MM.1S (cell line): ENCODE measurements around the gene CACNA2D1.
"Not testable (repeated sequence)": the region's sequence is repeated elsewhere in the genome, so short reads cannot be mapped to it uniquely, and the experiment has no call there.

Experiments used
- DNase-seq: peaks from one replicate; pipeline ENCODE4 v3.0.0-alpha.2; 2015
- H2AFZ ChIP-seq: fragments of 300-600 bp; sonication (generic); 2 replicates; pipeline ENCODE4 v1.6.0; 2016; ENCODE audit warnings: antibody characterized with exemption, low read length
- H3F3A ChIP-seq: fragments of 300-600 bp; sonication (generic); 2 replicates; pipeline ENCODE4 v1.6.1; 2016; ENCODE audit warnings: mild to moderate bottlenecking, antibody characterized with exemption, low read length, moderate library complexity, mixed read lengths; ENCODE audit not compliant: insufficient read depth
- H3K27ac ChIP-seq: fragments of 300-600 bp; sonication (generic); 2 replicates; pipeline ENCODE4 v1.5.1; 2016; ENCODE audit warnings: mild to moderate bottlenecking, low read length
- H3K27me3 ChIP-seq: fragments of 300-600 bp; sonication (generic); replicated peaks from 2 replicates; pipeline ENCODE4 v1.6.0; 2016; ENCODE audit warnings: low read length; ENCODE audit not compliant: insufficient read depth
- H3K36me3 ChIP-seq: fragments of 300-600 bp; sonication (generic); replicated peaks from 2 replicates; pipeline ENCODE4 v1.6.1; 2016; ENCODE audit warnings: mild to moderate bottlenecking, low read length, mixed read lengths; ENCODE audit not compliant: insufficient read depth
- H3K4me1 ChIP-seq: fragments of 300-600 bp; sonication (generic); 2 replicates; pipeline ENCODE4 v1.6.1; 2016; ENCODE audit warnings: low read length, mixed read lengths
- H3K4me2 ChIP-seq: fragments of 300-600 bp; sonication (generic); 2 replicates; pipeline ENCODE4 v1.6.0; 2016; ENCODE audit warnings: low read depth, low read length
- H3K4me3 ChIP-seq: fragments of 300-600 bp; sonication (generic); 2 replicates; pipeline ENCODE4 v1.5.1; 2016; ENCODE audit warnings: low read length, mixed read lengths
- H3K79me2 ChIP-seq: fragments of 300-600 bp; sonication (generic); 2 replicates; pipeline ENCODE4 v1.6.1; 2016; ENCODE audit warnings: mixed run types, low read length, mixed read lengths
- H3K9ac ChIP-seq: fragments of 300-600 bp; sonication (generic); 2 replicates; pipeline ENCODE4 v1.6.1; 2016; ENCODE audit warnings: low read length, mixed read lengths
- H3K9me2 ChIP-seq: fragments of 300-600 bp; sonication (generic); replicated peaks from 2 replicates; pipeline ENCODE4 v1.6.1; 2016; ENCODE audit warnings: mild to moderate bottlenecking, low read length, mixed read lengths; ENCODE audit not compliant: insufficient read depth
- H3K9me3 ChIP-seq: fragments of 300-600 bp; sonication (generic); replicated peaks from 2 replicates; pipeline ENCODE4 v1.6.1; 2016; ENCODE audit warnings: mild to moderate bottlenecking, low read length, mixed read lengths; ENCODE audit not compliant: insufficient read depth
- H4K20me1 ChIP-seq: fragments of 300-600 bp; sonication (generic); 2 replicates; pipeline ENCODE4 v1.6.1; 2016; ENCODE audit warnings: mild to moderate bottlenecking, low read length, moderate library complexity, mixed read lengths; ENCODE audit not compliant: insufficient read depth
- CTCF ChIP-seq: fragments of 300-600 bp; sonication (generic); IDR thresholded peaks from 2 replicates; pipeline ENCODE4 v1.5.1; 2016; ENCODE audit warnings: antibody characterized with exemption, low read length, mixed read lengths
- EZH2 ChIP-seq: fragments of 300-600 bp; sonication (generic); optimal IDR thresholded peaks from 2 replicates; pipeline ENCODE3; 2017; ENCODE audit warnings: low read depth, mild to moderate bottlenecking, antibody characterized with exemption, low read length, mixed read lengths
- EZH2phosphoT487 ChIP-seq: fragments of 300-600 bp; sonication (generic); IDR thresholded peaks from 2 replicates; pipeline ENCODE4 v1.6.1; 2018; ENCODE audit warnings: antibody characterized with exemption, low read length

CACNA2D1 gene

GRCh38 chr7:82142263-82142864 is 301.2 kb downstream of the CACNA2D1 start:
- Histone ChIP-seq H3K9me3 (no peaks in the 10 kb centered on the region), H3F3A (no peaks in the 10 kb centered on the region), H3K9me2 (no peaks in the 10 kb centered on the region)

GRCh38 chr7:82141427-82141826 is 302.1 kb downstream of the CACNA2D1 start:
- Histone ChIP-seq H3F3A (no peaks in the 10 kb centered on the region), H3K4me2 (no peak overlapping the region), H3K36me3 (no peaks in the 10 kb centered on the region), H3K9me2 (no peaks in the 10 kb centered on the region), H3K27ac (no peak overlapping the region), H2AFZ (no peak overlapping the region), H3K79me2 (no peaks in the 10 kb centered on the region), H4K20me1 (no peaks in the 10 kb centered on the region), H3K27me3 (no peaks in the 10 kb centered on the region), H3K4me1 (no peaks in the 10 kb centered on the region), H3K9me3 (no peaks in the 10 kb centered on the region), H3K9ac (no peak overlapping the region), H3K4me3 (no peak overlapping the region)
- no peak for DNase-seq
- no peak for TF ChIP-seq EZH2phosphoT487
- TF ChIP-seq CTCF = no peak
- TF ChIP-seq EZH2 = no peak

More at GRCh38 chr7:82142263-82142864, 301.2 kb downstream of the CACNA2D1 start:
- Histone ChIP-seq H3K79me2 (no peaks in the 10 kb centered on the region), H3K27me3 (no peaks in the 10 kb centered on the region), H3K4me1 (no peaks in the 10 kb centered on the region), H3K4me3 (no peak overlapping the region), H3K36me3 (no peaks in the 10 kb centered on the region), H4K20me1 (no peaks in the 10 kb centered on the region), H3K4me2 (no peak overlapping the region), H3K9ac (no peak overlapping the region), H2AFZ (no peak overlapping the region), H3K27ac (no peak overlapping the region)
- DNase-seq = no peak
- TF ChIP-seq EZH2phosphoT487 (no peak), EZH2 (no peak), CTCF (no peak)

GRCh38 chr7:82140608-82141007 is 303.0 kb downstream of the CACNA2D1 start:
- not testable (repeated sequence) for H3K9ac ChIP-seq, H3K79me2 ChIP-seq, H3K36me3 ChIP-seq, H3K4me3 ChIP-seq, H3K9me3 ChIP-seq, H4K20me1 ChIP-seq, DNase-seq, H3K9me2 ChIP-seq, H3K4me1 ChIP-seq, H3K27me3 ChIP-seq, H2AFZ ChIP-seq, H3K27ac ChIP-seq, H3F3A ChIP-seq, H3K4me2 ChIP-seq

- Histone ChIP-seq H4K20me1 (no peaks in the 10 kb centered on the region), H3K9ac (no peak overlapping the region)
- no peak for DNase-seq
These were observed 312.4 kb downstream of the CACNA2D1 start for GRCh38 chr7:82131215-82131614.

More at GRCh38 chr7:82131215-82131614, 312.4 kb downstream of the CACNA2D1 start:
- TF ChIP-seq EZH2phosphoT487 (no peak), CTCF (no peak), EZH2 (no peak)
- Histone ChIP-seq H3K79me2 (no peaks in the 10 kb centered on the region), H3K27ac (no peak overlapping the region), H3K4me1 (no peaks in the 10 kb centered on the region), H3K36me3 (no peaks in the 10 kb centered on the region), H2AFZ (no peak overlapping the region), H3K9me3 (no peaks in the 10 kb centered on the region), H3K27me3 (no peaks in the 10 kb centered on the region), H3K9me2 (no peaks in the 10 kb centered on the region), H3K4me2 (no peak overlapping the region), H3K4me3 (no peak overlapping the region), H3F3A (no peaks in the 10 kb centered on the region)
